Activated naive CD4-positive, alpha-beta T cell treated with anti-CD3 and anti-CD28 coated beads, Interleukin-2, amount 10 ng/mL, durations not matched to agents 7 days and 5 days (primary cell): ENCODE measurements around the gene OR2V2.
A peak's percentile ranks its signal among the peaks of the same experiment; 100 is the strongest.

ENCODE experiments used
- CTCF ChIA-PET: fragments of 350-600 bp; sonication (Branson Sonifier 250); formaldehyde crosslinking; loops from one replicate; lab custom pipeline; 2021; ENCODE audit warnings: antibody characterized with exemption; lab: Charles Lee
- DNase-seq: peaks from one replicate; pipeline ENCODE4 v3.0.0-alpha.2; 2020
- H3K27ac Mint-ChIP-seq: one replicate; pipeline ENCODE4 v1.8.0; 2021; ENCODE audit warnings: mild to moderate bottlenecking, moderate library complexity, mixed read lengths
- H3K27me3 Mint-ChIP-seq: one replicate; pipeline ENCODE4 v1.8.0; 2021; ENCODE audit warnings: mild to moderate bottlenecking, mixed read lengths
- H3K36me3 Mint-ChIP-seq: one replicate; pipeline ENCODE4 v1.8.0; 2021; ENCODE audit warnings: mixed read lengths
- H3K4me1 Mint-ChIP-seq: one replicate; pipeline ENCODE4 v1.8.0; 2021; ENCODE audit warnings: mixed read lengths
- H3K4me3 Mint-ChIP-seq: one replicate; pipeline ENCODE4 v1.8.0; 2021; ENCODE audit warnings: mild to moderate bottlenecking, moderate library complexity, mixed read lengths
- H3K9me3 Mint-ChIP-seq: one replicate; pipeline ENCODE4 v1.8.0; 2021; ENCODE audit warnings: mixed read lengths

OR2V2 gene

DNA sequence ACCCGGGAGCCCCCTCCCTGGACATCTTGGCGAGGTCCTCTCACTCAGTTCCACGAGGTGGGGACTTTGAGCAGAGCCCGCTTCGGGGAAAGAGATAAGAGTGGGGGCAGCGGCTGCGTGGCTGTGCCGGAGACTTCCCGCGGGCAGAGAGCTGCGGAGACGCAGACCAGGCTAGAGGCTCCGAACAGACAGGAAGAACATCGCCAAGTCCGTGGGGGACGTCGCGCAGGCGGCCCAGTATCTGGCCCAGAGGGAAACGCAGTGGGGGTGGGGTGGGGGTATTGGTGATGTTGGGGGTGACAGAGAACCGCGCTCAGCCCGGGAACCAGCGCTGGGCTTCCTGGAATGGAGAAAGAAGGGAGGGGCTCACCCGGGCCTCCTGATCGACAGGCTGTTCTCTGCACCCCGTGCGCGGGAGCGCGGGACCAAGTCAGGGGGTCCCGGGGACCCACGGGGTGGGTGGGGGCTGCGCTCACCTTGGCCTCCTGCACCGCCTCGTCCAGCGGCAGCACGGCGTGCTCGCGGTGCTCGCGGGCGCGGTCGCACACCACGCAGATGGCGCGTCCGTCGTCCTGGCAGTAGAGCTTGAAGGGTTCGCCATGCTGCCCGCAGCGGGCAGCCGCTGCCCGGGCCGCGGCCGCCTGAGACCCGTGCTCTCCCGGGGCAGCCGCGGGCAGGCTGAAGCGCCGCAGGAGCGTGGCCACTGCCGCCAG lies 56.9 kb downstream of the OR2V2 start:
- CTCF ChIA-PET = interaction anchor here (2.3 to 2.6 kb wide), 2 partner anchors 12 to 20 kb away, joined by 8 to 10 read pairs; no protein-coding TSS in a partner anchor
- Mint-ChIP-seq H3K36me3 (peaks cover 7% of the 10 kb centered on the region), H3K4me3 (peak overlapping the region; percentile 79), H3K9me3 (no peaks in the 10 kb centered on the region), H3K4me1 (peaks cover 39% of the 10 kb centered on the region), H3K27ac (no peak overlapping the region), H3K27me3 (peaks cover 82% of the 10 kb centered on the region)
- DNase-seq = peak; percentile 46

GRCh38 chr5:181204826-181205760 lies 57.7 kb downstream of the OR2V2 start, which contains the start of gene TRIM7:
Gene TRIM7, minus strand, starts transcription at chr5:181205196. Its CDS starts 86 bp downstream, at chr5:181205110.
- Mint-ChIP-seq H3K4me1 (peaks cover 39% of the 10 kb centered on the region), H3K27me3 (peaks cover 74% of the 10 kb centered on the region), H3K36me3 (peaks cover 7% of the 10 kb centered on the region), H3K4me3 (peak within 1 kb of the TSS; percentile 79), H3K9me3 (no peaks in the 10 kb centered on the region), H3K27ac (no peak within 1 kb of the TSS)
- CTCF ChIA-PET = interaction anchor here (0.9 to 2.6 kb wide), 3 partner anchors 13 to 32 kb away, joined by 3 to 10 read pairs (median 8); no protein-coding TSS in a partner anchor
- peak; percentile 51 for DNase-seq

- Mint-ChIP-seq H3K9me3 (no peaks in the 10 kb centered on the region), H3K4me3 (peak overlapping the region; percentile 79), H3K27ac (peak overlapping the region; percentile 93), H3K4me1 (peaks cover 42% of the 10 kb centered on the region), H3K27me3 (peaks cover 65% of the 10 kb centered on the region), H3K36me3 (peaks cover 7% of the 10 kb centered on the region)
- CTCF ChIA-PET = interaction anchor here (0.9 to 2.7 kb wide), 5 partner anchors 13 to 33 kb away, joined by 3 to 22 read pairs (median 5); no protein-coding TSS in a partner anchor
- DNase-seq = peak; percentile 43
These were observed 58.6 kb downstream of the OR2V2 start for GRCh38 chr5:181205761-181206649.

- peaks cover 51% of the 10 kb centered on the region for H3K27me3 Mint-ChIP-seq
- CTCF ChIA-PET = interaction anchor here (0.7 to 2.7 kb wide), 9 partner anchors 10 to 38 kb away, joined by 3 to 22 read pairs (median 4); partner anchors contain the start of gene TRIM41
- peak; percentile 77 for DNase-seq
These were observed 60.0 kb downstream of the OR2V2 start for GRCh38 chr5:181207214-181207959.

GRCh38 chr5:181207960-181208253 lies 60.5 kb downstream of the OR2V2 start:
- Mint-ChIP-seq H3K9me3 (no peaks in the 10 kb centered on the region), H3K4me3 (peak overlapping the region; percentile 79)

More at GRCh38 chr5:181207214-181207959, 60.0 kb downstream of the OR2V2 start:
- peak overlapping the region; percentile 79 for H3K4me3 Mint-ChIP-seq
- H3K36me3 Mint-ChIP-seq = peaks cover 7% of the 10 kb centered on the region
- no peaks in the 10 kb centered on the region for H3K9me3 Mint-ChIP-seq
- peak overlapping the region; percentile 93 for H3K27ac Mint-ChIP-seq
- H3K4me1 Mint-ChIP-seq = peaks cover 42% of the 10 kb centered on the region

More at GRCh38 chr5:181207960-181208253, 60.5 kb downstream of the OR2V2 start:
- H3K4me1 Mint-ChIP-seq = peaks cover 42% of the 10 kb centered on the region
- peaks cover 7% of the 10 kb centered on the region for H3K36me3 Mint-ChIP-seq
- H3K27ac Mint-ChIP-seq = peak overlapping the region; percentile 93
- CTCF ChIA-PET = interaction anchor here (1.2 to 2.7 kb wide), 4 partner anchors 15 to 38 kb away, joined by 3 to 22 read pairs (median 4); partner anchors contain the start of gene TRIM41
- no peak for DNase-seq
- peaks cover 48% of the 10 kb centered on the region for H3K27me3 Mint-ChIP-seq
